HG03439 (cell line): Measurements from ENCODE around the gene SCGB1D1.
"Not testable (repeated sequence)": the region's sequence is repeated elsewhere in the genome, so short reads cannot be mapped to it uniquely, and the experiment has no call there.

Experiments
- ATAC-seq: cut with Tn5 transposase; IDR thresholded peaks from one replicate; pipeline ENCODE4 v1.9.1; 2021; ENCODE audit warnings: mild to moderate bottlenecking, moderate library complexity; ENCODE audit not compliant: unreplicated experiment

Gene SCGB1D1

GRCh38 chr11:62157603-62158002, 32.4 kb upstream of the SCGB1D1 start:
- no peak for ATAC-seq

GRCh38 chr11:62166371-62166770, 23.6 kb upstream of the SCGB1D1 start:
- no peak for ATAC-seq

- ATAC-seq: no peak
These were observed 20.6 kb upstream of the SCGB1D1 start for GRCh38 chr11:62169448-62169847.

GRCh38 chr11:62169935-62170334, 20.1 kb upstream of the SCGB1D1 start:
- no peak for ATAC-seq

GRCh38 chr11:62171261-62171723, 18.7 kb upstream of the SCGB1D1 start:
- ATAC-seq: no peak

GRCh38 chr11:62172294-62172693, 17.7 kb upstream of the SCGB1D1 start:
- ATAC-seq: no peak

- no peak for ATAC-seq
These were observed 13.2 kb upstream of the SCGB1D1 start for GRCh38 chr11:62176766-62177165.

GRCh38 chr11:62179995-62180394, 10.0 kb upstream of the SCGB1D1 start:
- no peak for ATAC-seq

- no peak for ATAC-seq
These were observed 8.9 kb upstream of the SCGB1D1 start for GRCh38 chr11:62181097-62181496.

GRCh38 chr11:62182147-62182891, 7.7 kb upstream of the SCGB1D1 start:
- ATAC-seq: no peak

GRCh38 chr11:62186195-62186594, 3.8 kb upstream of the SCGB1D1 start:
- no peak for ATAC-seq

- no peak for ATAC-seq
These were observed 3.9 kb downstream of the SCGB1D1 start for GRCh38 chr11:62193952-62194351.

- ATAC-seq: not testable (repeated sequence)
These were observed 5.0 kb downstream of the SCGB1D1 start for GRCh38 chr11:62195010-62195409.

- ATAC-seq: no peak
These were observed 5.9 kb downstream of the SCGB1D1 start for GRCh38 chr11:62195945-62196344.

GRCh38 chr11:62197400-62197799, 7.4 kb downstream of the SCGB1D1 start:
- not testable (repeated sequence) for ATAC-seq

- ATAC-seq: no peak
These were observed 11.4 kb downstream of the SCGB1D1 start for GRCh38 chr11:62201376-62201775.

- ATAC-seq: no peak
These were observed 12.9 kb downstream of the SCGB1D1 start for GRCh38 chr11:62202910-62203309.

GRCh38 chr11:62204430-62204829, 14.4 kb downstream of the SCGB1D1 start:
- no peak for ATAC-seq

- no peak for ATAC-seq
These were observed 15.4 kb downstream of the SCGB1D1 start for GRCh38 chr11:62205441-62205840.

- ATAC-seq: not testable (repeated sequence)
These were observed 16.5 kb downstream of the SCGB1D1 start for GRCh38 chr11:62206276-62207066.

- no peak for ATAC-seq
These were observed 18.7 kb downstream of the SCGB1D1 start for GRCh38 chr11:62208785-62209144.

GRCh38 chr11:62217191-62217748, 27.3 kb downstream of the SCGB1D1 start:
- no peak for ATAC-seq
